Bone marrow (tissue), 2 donors: Measurements from ENCODE around the gene MAGI3.
"Not testable (repeated sequence)": the region's sequence is repeated elsewhere in the genome, so short reads cannot be mapped to it uniquely, and the experiment has no call there.

Experiments
- DNase-seq, 2 donors: peaks; one replicate each; lab custom pipeline; 2025; lab: John Stamatoyannopoulos, UW

MAGI3 gene

DNA sequence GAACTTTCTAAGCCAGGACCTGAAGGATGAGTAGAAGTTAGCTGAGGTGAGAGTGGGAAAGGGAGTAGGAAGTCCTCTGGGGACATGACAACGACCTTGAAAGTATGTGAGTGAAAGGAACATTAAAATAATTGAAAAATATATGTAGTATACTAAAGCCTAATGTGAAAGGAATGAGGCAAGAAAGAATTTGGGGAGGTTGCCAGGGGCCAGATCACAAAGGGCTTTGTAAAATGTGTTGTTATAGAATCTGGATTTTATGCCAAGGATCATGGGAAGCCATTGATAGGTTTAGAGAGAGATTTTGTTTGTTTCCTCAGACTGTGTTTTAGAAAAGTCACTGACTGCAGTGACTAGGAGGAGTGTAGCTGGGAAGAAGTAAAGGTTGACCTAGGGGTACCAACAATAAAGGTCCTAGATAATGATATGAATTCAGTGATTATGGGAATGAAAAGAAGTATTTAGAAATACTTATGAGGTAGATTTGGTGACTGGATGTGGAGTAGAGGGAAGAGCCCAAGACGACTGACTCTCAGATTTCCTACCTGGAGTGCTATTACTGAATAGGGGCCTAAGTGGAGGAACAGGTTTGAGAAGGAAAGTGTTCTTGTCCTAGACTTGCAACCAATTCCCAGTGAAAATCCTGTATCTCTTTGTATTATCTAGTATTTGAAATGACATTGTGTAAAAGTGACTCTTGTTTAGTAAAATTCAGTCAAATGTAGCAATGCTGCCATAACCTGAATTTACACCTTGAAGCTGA, 189.1 kb downstream of the MAGI3 start:
- DNase-seq, result no peak

DNA sequence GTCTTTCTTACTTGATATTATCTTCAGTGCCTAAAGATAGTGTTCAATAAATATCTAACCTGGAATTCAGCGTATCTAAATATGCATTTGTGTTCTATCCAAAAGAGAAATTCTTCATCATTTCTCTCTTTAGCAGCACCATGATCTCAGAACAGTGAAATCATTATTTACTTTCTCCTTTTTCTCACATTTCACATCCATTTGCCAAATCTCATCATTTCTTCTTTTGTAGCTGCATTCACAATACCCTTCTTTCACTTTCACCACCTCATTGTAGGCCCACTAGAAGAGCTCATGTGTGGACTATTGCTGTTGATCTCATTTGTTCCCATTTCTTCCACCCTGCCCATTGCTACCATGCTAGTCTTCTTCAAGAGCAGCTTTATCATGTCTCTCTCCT, 191.0 kb downstream of the MAGI3 start:
- no peak for DNase-seq

GRCh38 chr1:113582084-113582483, 191.8 kb downstream of the MAGI3 start:
- DNase-seq, result no peak

- DNase-seq, result no peak
Measured at GRCh38 chr1:113587475-113587874, 197.2 kb downstream of the MAGI3 start.

GRCh38 chr1:113592230-113592629, 201.9 kb downstream of the MAGI3 start:
- no peak for DNase-seq

DNA sequence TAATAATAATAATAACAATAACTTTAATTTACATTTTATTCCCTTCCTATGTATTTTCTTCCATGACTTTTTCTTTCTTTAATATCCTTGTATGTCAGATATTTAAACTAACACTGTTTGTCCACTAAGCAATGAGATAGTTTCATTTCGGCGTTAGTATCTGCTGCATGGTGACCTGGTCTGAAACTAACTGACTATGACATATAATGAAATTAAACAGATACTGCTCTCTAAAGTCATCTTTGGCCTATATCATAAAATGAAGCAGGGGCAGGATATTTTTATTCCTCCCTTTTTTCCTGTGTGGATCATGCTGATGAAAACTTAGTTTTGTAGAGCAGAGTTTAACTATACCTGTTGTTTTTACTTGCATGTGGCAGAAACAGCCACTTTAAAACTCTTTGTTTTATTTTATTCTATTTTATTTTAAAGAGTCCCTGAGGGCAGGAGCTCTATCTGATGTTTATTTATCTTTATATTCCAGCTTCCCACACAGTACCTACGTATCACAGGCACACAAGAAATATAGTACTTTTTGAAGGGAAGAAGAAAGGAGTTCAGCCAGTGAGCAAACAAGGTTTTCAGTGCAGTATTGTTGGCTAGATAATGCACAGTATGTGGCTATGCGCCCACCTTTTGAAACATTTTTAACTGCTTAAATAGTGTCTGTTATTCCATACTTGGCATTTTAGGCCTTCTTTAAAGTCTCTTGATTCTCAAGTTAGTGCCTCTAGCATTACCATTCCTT, 203.4 kb downstream of the MAGI3 start:
- no peak for DNase-seq

DNA sequence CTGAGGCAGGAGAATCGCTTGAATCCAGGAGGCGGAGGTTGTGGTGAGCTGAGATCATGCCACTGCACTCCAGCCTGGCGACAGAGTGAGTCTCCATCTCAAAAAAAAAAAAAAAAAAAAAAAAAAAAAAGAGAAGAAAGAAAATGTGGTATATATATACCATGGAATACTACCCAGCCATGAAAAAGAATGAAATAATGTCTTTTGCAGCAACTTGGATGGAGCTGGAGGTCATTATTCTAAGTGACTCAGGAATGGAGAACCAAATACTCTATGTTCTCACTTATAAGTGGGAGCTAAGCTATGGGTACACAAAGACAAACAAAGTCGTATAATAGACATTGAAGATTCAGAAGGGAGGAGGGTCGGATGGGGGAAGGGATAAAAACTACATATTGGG, 214.2 kb downstream of the MAGI3 start:
- not testable (repeated sequence) for DNase-seq

DNA sequence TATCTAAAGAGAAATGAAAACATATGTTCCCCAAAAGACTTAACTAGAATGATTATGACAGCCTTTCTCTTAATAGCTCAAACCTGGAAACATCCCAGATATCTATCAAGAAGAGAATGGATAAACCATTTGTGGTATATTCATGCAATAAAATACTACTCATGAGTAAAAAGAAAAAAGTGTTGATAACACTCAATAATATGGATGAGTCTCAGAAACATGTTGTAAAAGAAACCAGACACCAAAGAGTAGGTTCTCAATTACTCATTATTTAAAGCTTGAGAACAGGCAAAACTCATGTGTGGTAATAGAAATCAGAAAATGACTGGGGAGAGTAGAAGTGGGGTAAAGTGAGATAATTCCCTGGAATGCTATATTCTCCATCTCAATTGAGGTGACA, 214.8 kb downstream of the MAGI3 start:
- DNase-seq, result no peak

DNA sequence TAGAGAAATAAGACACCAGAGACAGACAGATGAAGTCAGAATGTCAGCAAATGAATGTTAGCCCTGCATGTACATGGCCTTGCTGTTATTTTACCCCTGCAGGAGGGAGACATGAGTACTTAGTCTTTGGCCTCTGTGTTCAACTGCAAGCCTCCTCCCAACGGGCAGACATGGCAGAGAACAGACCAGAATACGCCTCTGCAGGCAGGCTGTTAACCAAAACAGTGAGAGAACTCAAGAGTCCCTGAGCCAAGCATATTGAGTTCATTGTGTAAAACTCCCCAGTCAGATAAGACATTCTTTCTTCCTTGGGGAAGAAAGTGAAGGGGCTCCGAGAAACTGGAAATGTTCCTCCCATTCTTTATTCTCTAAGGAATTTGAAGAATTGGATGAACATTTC, 218.1 kb downstream of the MAGI3 start:
- DNase-seq, result no peak

GRCh38 chr1:113610372-113610771, 220.1 kb downstream of the MAGI3 start:
- no peak for DNase-seq

GRCh38 chr1:113615425-113615824, 225.1 kb downstream of the MAGI3 start:
- no peak for DNase-seq

DNA sequence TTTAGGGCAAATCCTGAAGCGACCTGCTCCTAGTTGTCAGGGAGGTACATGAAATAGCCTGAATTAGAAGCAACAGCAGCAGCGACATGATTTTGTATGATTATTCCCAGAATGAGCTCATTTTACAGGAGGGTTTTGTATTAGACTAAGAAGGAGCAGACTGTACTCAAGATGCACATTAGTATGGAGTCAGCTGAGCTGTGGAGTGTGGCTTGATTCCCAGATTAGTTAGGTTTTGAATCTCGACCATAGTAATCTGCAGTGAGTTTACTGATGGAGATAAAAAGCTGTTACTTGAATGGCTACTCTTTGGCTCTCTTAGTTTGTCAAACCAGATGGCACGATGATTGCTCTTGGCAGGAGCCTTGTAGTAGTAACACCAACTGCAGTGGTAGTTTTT, 225.8 kb downstream of the MAGI3 start:
- DNase-seq, result no peak

- DNase-seq, result no peak
Measured at GRCh38 chr1:113617438-113618141, 227.3 kb downstream of the MAGI3 start.

GRCh38 chr1:113628997-113629396, 238.7 kb downstream of the MAGI3 start:
- DNase-seq, result no peak

- no peak for DNase-seq
Measured at GRCh38 chr1:113630340-113631327, 240.3 kb downstream of the MAGI3 start.

GRCh38 chr1:113641396-113641795, 251.1 kb downstream of the MAGI3 start:
- DNase-seq, result no peak

- no peak for DNase-seq
Measured at GRCh38 chr1:113647164-113647563, 256.8 kb downstream of the MAGI3 start.

GRCh38 chr1:113648478-113648877, 258.2 kb downstream of the MAGI3 start:
- no peak for DNase-seq

- no peak for DNase-seq
Measured at GRCh38 chr1:113652771-113653170, 262.5 kb downstream of the MAGI3 start.

DNA sequence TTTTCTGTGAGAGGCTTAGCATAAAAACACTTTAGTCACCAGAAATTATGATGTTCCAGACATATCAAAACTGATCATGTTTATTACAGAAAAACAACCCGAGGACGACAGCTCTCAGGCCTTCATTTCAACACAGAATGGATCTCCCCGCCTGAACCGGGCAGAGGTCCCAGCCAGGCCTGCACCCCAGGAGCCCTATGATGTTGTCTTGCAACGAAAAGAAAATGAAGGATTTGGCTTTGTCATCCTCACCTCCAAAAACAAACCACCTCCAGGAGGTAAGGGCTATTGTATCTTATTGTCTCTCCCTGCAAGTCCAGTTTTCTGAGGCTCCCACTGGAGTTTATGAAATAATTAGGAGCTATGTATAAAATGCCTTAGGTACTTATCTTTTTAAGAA, 263.4 kb downstream of the MAGI3 start:
- no peak for DNase-seq

DNA sequence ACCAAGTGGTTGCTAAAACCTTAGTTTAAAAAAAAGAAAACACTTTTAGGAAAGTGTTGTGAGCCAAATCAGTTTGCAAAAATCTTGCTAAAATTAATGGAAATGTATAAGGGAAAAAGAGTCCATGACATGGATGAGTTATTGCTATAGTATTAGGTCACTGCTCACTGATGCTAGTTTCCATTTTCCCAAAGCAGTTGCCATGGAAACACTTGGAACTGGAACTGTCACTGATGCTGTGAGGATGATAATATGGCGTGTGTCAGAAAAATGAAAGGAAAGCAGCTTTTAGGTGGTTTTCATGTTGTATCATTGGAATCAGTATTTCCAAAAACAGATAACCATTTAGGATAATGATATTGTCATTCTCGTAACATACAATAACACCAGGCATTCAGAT, 264.6 kb downstream of the MAGI3 start:
- DNase-seq, result no peak

GRCh38 chr1:113657126-113657525, 266.8 kb downstream of the MAGI3 start:
- no peak for DNase-seq
